Measurements from ENCODE around the gene IFT81. TPM values are rescaled to one million over a fixed set of nuclear protein-coding genes. Genes with fewer than 3 reads are reported as not detected.

Gene IFT81
- total and polyA plus RNA-seq, 2 of the 13 experiments (the other 11 are each of a cell fraction or from before 2014, with no cell fraction given) = 4.2 to 13.0 TPM

GRCh38 chr12:110256780-110257431, 132.7 kb downstream of the IFT81 start (continued):
- TF ChIP-seq ZNF687 (CRISPR knock-in tag; IDR thresholded peaks at IDR 0.05) (peak; percentile 58), CEBPG (CRISPR knock-in tag; IDR thresholded peaks at IDR 0.05) (0 out of 2 replicates have a peak, but pooled peaks have one; percentile 47), SALL1 (CRISPR knock-in tag; IDR thresholded peaks at IDR 0.05) (peak; percentile 12; the same call in 1 of the 2 replicates), GPN1 (CRISPR knock-in tag; IDR thresholded peaks at IDR 0.05; ENCODE audit: borderline replicate concordance) (no peak), RAD21 (CRISPR knock-in tag; IDR thresholded peaks at IDR 0.05) (no peak), PATZ1 (CRISPR knock-in tag; IDR thresholded peaks at IDR 0.05) (0 out of 2 replicates have a peak, but pooled peaks have one; percentile 32), PAXIP1 (CRISPR knock-in tag; conservative IDR thresholded peaks at IDR 0.05) (0 out of 2 replicates have a peak, but pooled peaks have one; percentile 37), ZMAT3 (CRISPR knock-in tag; conservative IDR thresholded peaks at IDR 0.05) (no peak)

Data from HepG2 (cell line).